ENCODE measurements around the gene CNOT6.

The CNOT6 gene

DNA sequence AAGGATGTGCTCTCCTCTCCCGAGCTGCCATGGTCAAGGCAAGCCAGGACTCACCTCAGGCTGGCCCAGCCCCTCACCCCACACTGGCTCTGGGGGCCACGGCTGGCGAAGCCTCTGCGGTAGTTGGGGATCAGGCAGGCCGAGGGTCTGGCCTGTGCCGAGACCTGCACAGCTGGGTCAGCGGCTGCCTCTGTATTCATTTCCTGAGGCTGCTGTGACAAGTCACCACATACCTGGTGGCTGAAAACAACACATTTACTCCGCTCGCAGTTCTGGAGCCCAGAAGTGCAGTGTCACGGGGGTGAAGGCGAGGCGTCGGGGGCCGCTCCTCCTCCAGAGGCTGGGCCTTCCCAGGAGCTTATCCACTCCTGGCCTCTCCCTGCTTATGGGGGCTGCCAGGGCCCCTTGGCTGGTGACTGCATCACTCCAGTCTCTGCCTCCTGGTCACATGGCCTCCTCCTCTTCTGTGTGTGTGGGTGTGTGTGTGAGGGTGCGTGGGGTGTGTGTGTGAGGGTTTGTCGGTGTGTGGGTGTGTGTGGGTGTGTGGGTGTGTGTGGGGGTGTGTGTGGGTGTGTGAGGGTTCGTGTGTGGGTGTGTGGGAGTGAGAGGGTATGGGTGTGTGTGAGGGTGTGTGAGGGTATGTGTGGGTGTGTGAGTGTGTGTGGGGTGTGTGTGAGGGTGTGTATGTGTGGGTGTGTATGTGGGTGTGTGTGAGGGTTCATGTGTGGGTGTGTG lies 100.3 kb downstream of the CNOT6 start (continued):
- no peak for TF ChIP-seq ZNF670 (tag by site-specific recombination; IDR thresholded peaks at IDR 0.05; ENCODE audit: low read depth)
- no peak for TF ChIP-seq ZNF112 (tag by site-specific recombination; IDR thresholded peaks at IDR 0.05)
- no peak for TF ChIP-seq ZNF121 (tag by site-specific recombination; IDR thresholded peaks at IDR 0.05)
- TF ChIP-seq ZNF792 (tag by site-specific recombination; IDR thresholded peaks at IDR 0.05), result no peak
- TF ChIP-seq ZNF48 (tag by site-specific recombination; IDR thresholded peaks at IDR 0.05), result no peak
- TF ChIP-seq SP2 (tag by site-specific recombination; IDR thresholded peaks at IDR 0.05), result no peak
- TF ChIP-seq ZNF274 (IDR thresholded peaks at IDR 0.05; ENCODE audit: low read length), result no peak
- no peak for TF ChIP-seq ZNF274 (tag by site-specific recombination; IDR thresholded peaks at IDR 0.05; ENCODE audit: borderline replicate concordance)
- TF ChIP-seq, protein P1, sequence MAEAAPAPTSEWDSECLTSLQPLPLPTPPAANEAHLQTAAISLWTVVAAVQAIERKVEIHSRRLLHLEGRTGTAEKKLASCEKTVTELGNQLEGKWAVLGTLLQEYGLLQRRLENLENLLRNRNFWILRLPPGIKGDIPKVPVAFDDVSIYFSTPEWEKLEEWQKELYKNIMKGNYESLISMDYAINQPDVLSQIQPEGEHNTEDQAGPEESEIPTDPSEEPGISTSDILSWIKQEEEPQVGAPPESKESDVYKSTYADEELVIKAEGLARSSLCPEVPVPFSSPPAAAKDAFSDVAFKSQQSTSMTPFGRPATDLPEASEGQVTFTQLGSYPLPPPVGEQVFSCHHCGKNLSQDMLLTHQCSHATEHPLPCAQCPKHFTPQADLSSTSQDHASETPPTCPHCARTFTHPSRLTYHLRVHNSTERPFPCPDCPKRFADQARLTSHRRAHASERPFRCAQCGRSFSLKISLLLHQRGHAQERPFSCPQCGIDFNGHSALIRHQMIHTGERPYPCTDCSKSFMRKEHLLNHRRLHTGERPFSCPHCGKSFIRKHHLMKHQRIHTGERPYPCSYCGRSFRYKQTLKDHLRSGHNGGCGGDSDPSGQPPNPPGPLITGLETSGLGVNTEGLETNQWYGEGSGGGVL (tag by site-specific recombination; IDR thresholded peaks at IDR 0.05), result 0 out of 2 replicates have a peak, but pooled peaks have one; percentile 25
- TF ChIP-seq ZNF354C (tag by site-specific recombination; IDR thresholded peaks at IDR 0.05; ENCODE audit: borderline replicate concordance, low read depth), result no peak
- no peak for TF ChIP-seq SCRT1 (tag by site-specific recombination; IDR thresholded peaks at IDR 0.05; ENCODE audit: borderline replicate concordance)
- TF ChIP-seq ZNF560 (tag by site-specific recombination; IDR thresholded peaks at IDR 0.05; ENCODE audit: borderline replicate concordance), result no peak
- TF ChIP-seq ZNF776 (tag by site-specific recombination; IDR thresholded peaks at IDR 0.05; ENCODE audit: borderline replicate concordance), result no peak
- TF ChIP-seq ZNF585B (tag by site-specific recombination; IDR thresholded peaks at IDR 0.05), result no peak
- TF ChIP-seq KLF7 (tag by site-specific recombination; IDR thresholded peaks at IDR 0.05; ENCODE audit: borderline replicate concordance), result no peak
- TF ChIP-seq KLF8 (tag by site-specific recombination; IDR thresholded peaks at IDR 0.05), result peak; percentile 79
- TF ChIP-seq, protein P2, sequence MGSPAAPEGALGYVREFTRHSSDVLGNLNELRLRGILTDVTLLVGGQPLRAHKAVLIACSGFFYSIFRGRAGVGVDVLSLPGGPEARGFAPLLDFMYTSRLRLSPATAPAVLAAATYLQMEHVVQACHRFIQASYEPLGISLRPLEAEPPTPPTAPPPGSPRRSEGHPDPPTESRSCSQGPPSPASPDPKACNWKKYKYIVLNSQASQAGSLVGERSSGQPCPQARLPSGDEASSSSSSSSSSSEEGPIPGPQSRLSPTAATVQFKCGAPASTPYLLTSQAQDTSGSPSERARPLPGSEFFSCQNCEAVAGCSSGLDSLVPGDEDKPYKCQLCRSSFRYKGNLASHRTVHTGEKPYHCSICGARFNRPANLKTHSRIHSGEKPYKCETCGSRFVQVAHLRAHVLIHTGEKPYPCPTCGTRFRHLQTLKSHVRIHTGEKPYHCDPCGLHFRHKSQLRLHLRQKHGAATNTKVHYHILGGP (tag by site-specific recombination; IDR thresholded peaks at IDR 0.05), result no peak
- no peak for TF ChIP-seq FEZF1 (tag by site-specific recombination; IDR thresholded peaks at IDR 0.05)
- no peak for TF ChIP-seq ZBTB8A (tag by site-specific recombination; IDR thresholded peaks at IDR 0.05)
- no peak for TF ChIP-seq ZNF561 (tag by site-specific recombination; IDR thresholded peaks at IDR 0.05; ENCODE audit: borderline replicate concordance)
- no peak for TF ChIP-seq ZNF146 (tag by site-specific recombination; IDR thresholded peaks at IDR 0.05)
- TF ChIP-seq, protein P3, sequence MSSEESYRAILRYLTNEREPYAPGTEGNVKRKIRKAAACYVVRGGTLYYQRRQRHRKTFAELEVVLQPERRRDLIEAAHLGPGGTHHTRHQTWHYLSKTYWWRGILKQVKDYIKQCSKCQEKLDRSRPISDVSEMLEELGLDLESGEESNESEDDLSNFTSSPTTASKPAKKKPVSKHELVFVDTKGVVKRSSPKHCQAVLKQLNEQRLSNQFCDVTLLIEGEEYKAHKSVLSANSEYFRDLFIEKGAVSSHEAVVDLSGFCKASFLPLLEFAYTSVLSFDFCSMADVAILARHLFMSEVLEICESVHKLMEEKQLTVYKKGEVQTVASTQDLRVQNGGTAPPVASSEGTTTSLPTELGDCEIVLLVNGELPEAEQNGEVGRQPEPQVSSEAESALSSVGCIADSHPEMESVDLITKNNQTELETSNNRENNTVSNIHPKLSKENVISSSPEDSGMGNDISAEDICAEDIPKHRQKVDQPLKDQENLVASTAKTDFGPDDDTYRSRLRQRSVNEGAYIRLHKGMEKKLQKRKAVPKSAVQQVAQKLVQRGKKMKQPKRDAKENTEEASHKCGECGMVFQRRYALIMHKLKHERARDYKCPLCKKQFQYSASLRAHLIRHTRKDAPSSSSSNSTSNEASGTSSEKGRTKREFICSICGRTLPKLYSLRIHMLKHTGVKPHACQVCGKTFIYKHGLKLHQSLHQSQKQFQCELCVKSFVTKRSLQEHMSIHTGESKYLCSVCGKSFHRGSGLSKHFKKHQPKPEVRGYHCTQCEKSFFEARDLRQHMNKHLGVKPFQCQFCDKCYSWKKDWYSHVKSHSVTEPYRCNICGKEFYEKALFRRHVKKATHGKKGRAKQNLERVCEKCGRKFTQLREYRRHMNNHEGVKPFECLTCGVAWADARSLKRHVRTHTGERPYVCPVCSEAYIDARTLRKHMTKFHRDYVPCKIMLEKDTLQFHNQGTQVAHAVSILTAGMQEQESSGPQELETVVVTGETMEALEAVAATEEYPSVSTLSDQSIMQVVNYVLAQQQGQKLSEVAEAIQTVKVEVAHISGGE (tag by site-specific recombination; conservative IDR thresholded peaks at IDR 0.05; ENCODE audit: low read depth), result no peak
- no peak for TF ChIP-seq ZNF600 (tag by site-specific recombination; IDR thresholded peaks at IDR 0.05)
- TF ChIP-seq SP7 (tag by site-specific recombination; IDR thresholded peaks at IDR 0.05), result no peak
- no peak for TF ChIP-seq YY1 (tag by site-specific recombination; IDR thresholded peaks at IDR 0.05)
- TF ChIP-seq ZNF184 (tag by site-specific recombination; IDR thresholded peaks at IDR 0.05), result no peak
- no peak for TF ChIP-seq ZNF350 (tag by site-specific recombination; IDR thresholded peaks at IDR 0.05)
- no peak for TF ChIP-seq GLI2 (tag by site-specific recombination; IDR thresholded peaks at IDR 0.05; ENCODE audit: borderline replicate concordance, low read depth)
- no peak for TF ChIP-seq ZNF174 (tag by site-specific recombination; IDR thresholded peaks at IDR 0.05)
- TF ChIP-seq PRDM1 (tag by site-specific recombination; IDR thresholded peaks at IDR 0.05), result no peak
- TF ChIP-seq, protein P4, sequence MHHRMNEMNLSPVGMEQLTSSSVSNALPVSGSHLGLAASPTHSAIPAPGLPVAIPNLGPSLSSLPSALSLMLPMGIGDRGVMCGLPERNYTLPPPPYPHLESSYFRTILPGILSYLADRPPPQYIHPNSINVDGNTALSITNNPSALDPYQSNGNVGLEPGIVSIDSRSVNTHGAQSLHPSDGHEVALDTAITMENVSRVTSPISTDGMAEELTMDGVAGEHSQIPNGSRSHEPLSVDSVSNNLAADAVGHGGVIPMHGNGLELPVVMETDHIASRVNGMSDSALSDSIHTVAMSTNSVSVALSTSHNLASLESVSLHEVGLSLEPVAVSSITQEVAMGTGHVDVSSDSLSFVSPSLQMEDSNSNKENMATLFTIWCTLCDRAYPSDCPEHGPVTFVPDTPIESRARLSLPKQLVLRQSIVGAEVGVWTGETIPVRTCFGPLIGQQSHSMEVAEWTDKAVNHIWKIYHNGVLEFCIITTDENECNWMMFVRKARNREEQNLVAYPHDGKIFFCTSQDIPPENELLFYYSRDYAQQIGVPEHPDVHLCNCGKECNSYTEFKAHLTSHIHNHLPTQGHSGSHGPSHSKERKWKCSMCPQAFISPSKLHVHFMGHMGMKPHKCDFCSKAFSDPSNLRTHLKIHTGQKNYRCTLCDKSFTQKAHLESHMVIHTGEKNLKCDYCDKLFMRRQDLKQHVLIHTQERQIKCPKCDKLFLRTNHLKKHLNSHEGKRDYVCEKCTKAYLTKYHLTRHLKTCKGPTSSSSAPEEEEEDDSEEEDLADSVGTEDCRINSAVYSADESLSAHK (tag by site-specific recombination; IDR thresholded peaks at IDR 0.05), result no peak
- no peak for TF ChIP-seq SALL2 (tag by site-specific recombination; IDR thresholded peaks at IDR 0.05; ENCODE audit: borderline replicate concordance)
- no peak for TF ChIP-seq ZNF660 (tag by site-specific recombination; IDR thresholded peaks at IDR 0.05)
